ENCODE measurements around the gene CLEC1B.
A peak's percentile ranks its signal among the peaks of the same experiment; 100 is the strongest.
"Not testable (repeated sequence)": the region's sequence is repeated elsewhere in the genome, so short reads cannot be mapped to it uniquely, and the experiment has no call there.

CLEC1B gene

DNA sequence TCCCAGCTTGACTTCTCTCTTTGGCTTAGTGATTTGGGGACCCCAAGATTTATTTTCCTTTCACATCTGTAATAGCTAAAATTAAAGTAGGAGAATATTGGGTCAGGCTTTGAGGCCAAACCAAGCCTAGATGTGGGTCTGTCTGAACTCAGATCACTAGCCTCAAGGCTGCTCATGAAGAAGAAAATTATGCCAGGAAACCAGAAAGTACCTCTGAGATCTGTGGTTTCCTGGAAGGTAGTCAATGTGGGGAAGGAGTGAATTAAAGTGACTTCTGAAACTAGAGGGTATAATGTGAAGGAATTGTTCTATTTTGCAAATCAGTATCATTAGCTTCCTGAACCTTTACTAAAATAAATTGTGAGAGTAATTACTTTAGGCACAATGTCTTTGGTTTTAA lies 41.1 kb downstream of the CLEC1B start:
- Mint-ChIP-seq H3K36me3 (no peaks in the 10 kb centered on the region), H3K27ac (no peak overlapping the region), H3K27me3 (no peaks in the 10 kb centered on the region), H3K9me3 (no peaks in the 10 kb centered on the region), H3K4me3 (no peak overlapping the region), H3K4me1 (peaks cover 29% of the 10 kb centered on the region)
- DNase-seq (ENCODE audit: low spot score in 2 of 2) (no peak), ATAC-seq (ENCODE audit: low read depth) (peak; percentile 65)

DNA sequence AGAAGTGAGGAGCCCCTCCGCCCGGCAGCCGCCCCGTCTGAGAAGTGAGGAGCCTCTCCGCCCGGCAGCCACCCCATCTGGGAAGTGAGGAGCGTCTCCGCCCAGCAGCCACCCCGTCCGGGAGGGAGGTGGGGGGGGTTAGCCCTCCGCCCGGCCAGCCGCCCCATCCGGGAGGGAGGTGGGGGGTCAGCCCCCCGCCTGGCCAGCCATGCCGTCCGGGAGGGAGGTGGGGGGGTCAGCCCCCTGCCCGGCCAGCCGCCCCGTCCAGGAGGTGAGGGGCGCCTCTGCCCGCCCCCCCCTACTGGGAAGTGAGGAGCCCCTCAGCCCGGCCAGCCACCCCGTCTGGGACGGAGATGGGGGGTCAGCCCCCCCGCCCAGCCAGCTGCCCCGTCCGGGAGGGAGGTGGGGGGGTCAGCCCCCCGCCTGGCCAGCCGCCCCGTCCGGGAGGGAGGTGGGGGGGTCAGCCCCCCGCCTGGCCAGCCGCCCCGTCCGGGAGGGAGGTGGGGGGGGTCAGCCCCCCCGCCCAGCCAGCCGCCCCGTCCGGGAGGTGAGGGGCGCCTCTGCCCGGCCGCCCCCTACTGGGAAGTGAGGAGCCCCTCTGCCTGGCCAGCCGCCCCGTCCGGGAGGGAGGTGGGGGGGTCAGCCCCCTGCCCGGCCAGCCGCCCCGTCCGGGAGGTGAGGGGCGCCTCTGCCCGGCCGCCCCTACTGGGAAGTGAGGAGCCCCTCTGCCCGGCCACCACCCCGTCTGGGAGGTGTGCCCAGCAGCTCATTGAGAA lies 45.8 kb downstream of the CLEC1B start:
- H3K9me3 Mint-ChIP-seq; H3K4me3 Mint-ChIP-seq; H3K36me3 Mint-ChIP-seq; H3K27me3 Mint-ChIP-seq; DNase-seq (ENCODE audit: low spot score in 2 of 2); H3K27ac Mint-ChIP-seq; ATAC-seq (ENCODE audit: low read depth): not testable (repeated sequence)
- peaks cover 27% of the 10 kb centered on the region for H3K4me1 Mint-ChIP-seq

DNA sequence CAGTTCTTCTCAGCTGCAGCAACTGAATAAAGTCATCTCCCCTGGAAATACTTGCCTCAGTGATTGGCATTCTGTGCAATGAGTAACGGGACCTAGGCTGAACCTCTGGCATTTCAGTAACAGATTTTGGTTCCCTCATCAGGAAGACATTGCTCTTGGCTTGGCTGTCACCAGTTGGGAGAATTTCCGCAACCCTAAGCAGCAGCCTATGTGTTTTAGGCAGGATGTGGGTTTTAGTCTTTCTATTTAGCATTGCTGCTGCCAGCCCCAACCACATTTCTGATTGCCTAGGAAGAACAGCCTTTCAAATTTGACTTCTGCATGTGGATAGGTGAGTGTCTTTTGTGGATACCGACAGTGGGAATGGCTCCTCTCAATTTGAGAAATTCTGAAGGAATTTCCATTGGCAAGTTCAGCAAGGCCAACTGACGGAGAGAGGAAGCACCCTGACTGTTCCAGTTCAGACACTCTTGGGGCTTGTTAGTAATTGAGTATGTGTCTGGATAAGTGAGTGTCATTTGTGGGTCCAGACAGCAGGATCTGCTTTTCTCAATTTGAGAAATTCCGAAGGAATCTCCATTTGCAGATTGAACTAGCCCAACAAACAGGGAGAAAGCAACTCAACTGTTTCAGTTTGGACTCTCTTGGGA lies 47.8 kb downstream of the CLEC1B start:
- H3K36me3 Mint-ChIP-seq = no peaks in the 10 kb centered on the region
- H3K27me3 Mint-ChIP-seq = no peaks in the 10 kb centered on the region
- no peaks in the 10 kb centered on the region for H3K9me3 Mint-ChIP-seq
- DNase-seq (ENCODE audit: low spot score in 2 of 2) (no peak), ATAC-seq (ENCODE audit: low read depth) (no peak)
- no peak overlapping the region for H3K4me3 Mint-ChIP-seq
- H3K27ac Mint-ChIP-seq = no peak overlapping the region
- peaks cover 22% of the 10 kb centered on the region for H3K4me1 Mint-ChIP-seq

DNA sequence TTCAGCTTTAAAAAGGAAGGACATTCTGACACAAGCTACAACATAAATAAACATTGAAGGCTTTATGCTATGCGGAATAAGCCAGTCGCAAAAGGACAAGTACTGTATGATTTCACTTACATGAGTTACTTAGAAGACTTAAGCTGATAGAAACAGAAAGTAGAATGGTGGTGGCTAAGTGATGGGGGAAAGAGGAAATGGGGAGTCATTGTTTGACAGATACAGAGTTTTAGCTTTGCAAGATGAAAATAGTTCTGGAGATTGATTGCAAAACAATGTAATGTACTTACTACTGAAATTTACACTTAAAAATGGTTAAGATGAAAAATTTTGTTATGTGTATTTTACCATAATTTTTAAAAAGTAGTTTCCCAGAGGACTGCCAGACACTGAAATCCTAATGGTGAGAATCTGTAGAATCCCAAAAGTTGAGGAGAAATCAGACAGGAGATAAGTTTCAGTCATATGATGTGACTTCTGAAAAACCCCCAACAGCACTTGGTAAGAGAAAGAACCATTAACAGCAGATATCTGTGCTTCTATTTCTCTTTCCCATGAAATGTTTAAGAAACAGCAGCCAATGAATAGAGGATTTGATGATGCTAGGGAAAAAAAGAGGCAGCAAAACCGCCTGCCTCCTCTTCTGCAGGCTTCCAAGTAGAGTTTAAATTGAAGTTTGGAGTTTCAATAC lies 50.2 kb downstream of the CLEC1B start:
- peak; percentile 96 for ATAC-seq (ENCODE audit: low read depth)
- peak overlapping the region; percentile 3 for H3K27ac Mint-ChIP-seq
- H3K4me3 Mint-ChIP-seq = peak overlapping the region; percentile 21

DNA sequence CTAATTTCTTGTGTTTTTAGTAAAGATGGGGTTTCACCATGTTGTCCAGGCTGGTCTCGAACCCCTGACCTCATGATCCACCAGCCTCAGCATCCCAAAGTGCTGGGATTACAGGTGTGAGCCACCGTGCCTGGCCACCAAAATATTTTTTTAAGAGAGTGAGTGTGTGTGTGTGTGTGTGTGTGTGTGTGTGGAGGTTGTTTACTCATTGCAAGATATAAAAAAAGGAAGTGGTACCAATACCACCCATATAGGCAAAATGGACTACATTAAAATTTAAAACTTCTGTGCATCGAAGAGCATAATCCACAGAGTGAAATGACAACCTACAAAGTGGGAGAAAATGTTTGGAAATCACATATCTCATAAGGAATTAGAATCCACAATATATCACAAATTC lies 51.2 kb downstream of the CLEC1B start:
- Mint-ChIP-seq H3K4me3 (peak overlapping the region; percentile 27), H3K27me3 (no peaks in the 10 kb centered on the region), H3K36me3 (no peaks in the 10 kb centered on the region), H3K27ac (peak overlapping the region; percentile 77), H3K9me3 (no peaks in the 10 kb centered on the region), H3K4me1 (peaks cover 29% of the 10 kb centered on the region)
- DNase-seq (ENCODE audit: low spot score in 2 of 2) (peak in 1 of 2 donors; percentile 36), ATAC-seq (ENCODE audit: low read depth) (peak; percentile 18)

More for the DNA sequence above, 50.2 kb downstream of the CLEC1B start:
- Mint-ChIP-seq H3K27me3 (no peaks in the 10 kb centered on the region), H3K4me1 (peaks cover 27% of the 10 kb centered on the region), H3K36me3 (no peaks in the 10 kb centered on the region), H3K9me3 (no peaks in the 10 kb centered on the region)
- peak in 1 of 2 donors; percentile 45 for DNase-seq (ENCODE audit: low spot score in 2 of 2)

DNA sequence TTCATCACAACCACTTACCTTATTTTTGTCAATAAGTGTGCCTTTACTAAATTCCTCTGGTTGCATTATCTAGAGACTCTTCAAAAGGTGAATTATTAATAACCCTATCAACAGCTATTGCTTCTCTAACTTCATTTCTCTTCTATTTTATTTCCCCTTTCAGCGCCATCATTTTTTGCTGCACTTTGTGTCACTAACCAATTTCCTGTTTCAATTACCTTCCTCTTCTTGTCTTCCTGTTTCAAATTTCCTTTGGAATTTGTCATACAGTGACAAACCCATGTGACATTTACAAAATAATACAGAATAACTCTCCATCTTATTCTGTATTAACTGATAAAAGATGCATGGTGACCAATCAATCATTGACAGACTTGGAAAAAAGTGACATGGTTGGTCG lies 54.5 kb downstream of the CLEC1B start:
- Mint-ChIP-seq H3K36me3 (no peaks in the 10 kb centered on the region), H3K4me3 (no peak overlapping the region), H3K4me1 (peaks cover 20% of the 10 kb centered on the region), H3K27me3 (peaks cover 3% of the 10 kb centered on the region), H3K9me3 (no peaks in the 10 kb centered on the region), H3K27ac (no peak overlapping the region)
- no peak for ATAC-seq (ENCODE audit: low read depth)
- DNase-seq (ENCODE audit: low spot score in 2 of 2) = no peak

DNA sequence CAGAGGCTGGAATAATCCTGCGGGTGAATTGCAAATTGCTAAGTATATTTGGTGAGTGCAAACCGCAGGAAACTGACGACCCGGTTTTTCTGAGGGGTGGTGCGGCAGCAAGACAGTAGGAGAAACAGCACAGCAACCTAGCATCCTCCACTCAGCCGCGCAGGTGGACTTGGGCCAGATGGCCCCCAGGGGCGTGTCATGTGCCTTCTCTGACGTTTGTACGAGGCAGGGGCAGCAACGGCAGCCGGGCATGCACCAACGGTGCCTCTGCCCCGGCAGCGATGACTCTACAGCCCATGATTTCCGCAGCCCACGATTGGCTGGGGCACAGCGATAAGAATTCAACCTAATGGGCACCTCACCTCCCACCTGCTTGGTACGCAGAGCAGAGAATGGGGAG lies 55.7 kb downstream of the CLEC1B start:
- DNase-seq (ENCODE audit: low spot score in 2 of 2) = no peak
- Mint-ChIP-seq H3K9me3 (no peaks in the 10 kb centered on the region), H3K4me1 (peaks cover 16% of the 10 kb centered on the region), H3K27ac (no peak overlapping the region), H3K27me3 (peaks cover 3% of the 10 kb centered on the region), H3K4me3 (peak overlapping the region; percentile 52), H3K36me3 (no peaks in the 10 kb centered on the region)
- ATAC-seq (ENCODE audit: low read depth) = peak; percentile 77
